Measurements from ENCODE around the gene CYP2C8. TPM values are rescaled to one million over a fixed set of nuclear protein-coding genes. Genes with fewer than 3 reads are reported as not detected.
"Not testable (repeated sequence)": the region's sequence is repeated elsewhere in the genome, so short reads cannot be mapped to it uniquely, and the experiment has no call there.

CYP2C8 gene
- total RNA-seq, 1 experiment from 2014 or later: 0.75 TPM

GRCh38 chr10:95097805-95098204 is 28.5 kb upstream of the CYP2C8 start:
- Mint-ChIP-seq H3K4me3 (ENCODE audit: unreplicated experiment) (no peak overlapping the region), H3K27me3 (ENCODE audit: insufficient read depth, unreplicated experiment) (no peaks in the 10 kb centered on the region), H3K9me3 (ENCODE audit: unreplicated experiment) (peaks cover 9% of the 10 kb centered on the region), H3K36me3 (ENCODE audit: insufficient read depth, unreplicated experiment) (no peaks in the 10 kb centered on the region), H3K4me1 (ENCODE audit: low read depth, unreplicated experiment) (peaks cover 7% of the 10 kb centered on the region), H3K27ac (ENCODE audit: unreplicated experiment) (no peak overlapping the region)
- no peaks in the 10 kb centered on the region for H3K9me3 ChIP-seq
- no peaks in the 10 kb centered on the region for H3K36me3 ChIP-seq (ENCODE audit: control insufficient read depth, insufficient read depth, low read length)
- CTCF ChIA-PET: no interaction called here
- no peak for DNase-seq
- peaks cover 9% of the 10 kb centered on the region for H3K4me1 ChIP-seq
- intact Hi-C loops (cut with micrococcal nuclease; ENCODE audit: unreplicated experiment): no loop called here
- POLR2A ChIA-PET: no interaction called here
- no TSS peak for BruUV-seq (replicated peaks)
- H3K27me3 ChIP-seq (replicated peaks; ENCODE audit: control insufficient read depth, insufficient read depth, low read length): no peaks in the 10 kb centered on the region
- no peak overlapping the region for H3K4me3 ChIP-seq (ENCODE audit: low read depth, low read length)
- no peak for TF ChIP-seq CTCF (IDR thresholded peaks at IDR 0.05; ENCODE audit: insufficient read depth in 1 of 2, low read depth in 1 of 2, low read length in 1 of 2, severe bottlenecking in 1 of 2, unreplicated experiment in 1 of 2)

- H3K4me3 ChIP-seq (ENCODE audit: low read depth, low read length): no peak overlapping the region
- H3K36me3 ChIP-seq (ENCODE audit: control insufficient read depth, insufficient read depth, low read length): no peaks in the 10 kb centered on the region
- Mint-ChIP-seq H3K4me1 (ENCODE audit: low read depth, unreplicated experiment) (peaks cover 7% of the 10 kb centered on the region), H3K27ac (ENCODE audit: unreplicated experiment) (no peak overlapping the region), H3K27me3 (ENCODE audit: insufficient read depth, unreplicated experiment) (no peaks in the 10 kb centered on the region), H3K4me3 (ENCODE audit: unreplicated experiment) (no peak overlapping the region), H3K36me3 (ENCODE audit: insufficient read depth, unreplicated experiment) (no peaks in the 10 kb centered on the region), H3K9me3 (ENCODE audit: unreplicated experiment) (peaks cover 9% of the 10 kb centered on the region)
- intact Hi-C loops (cut with micrococcal nuclease; ENCODE audit: unreplicated experiment): no loop called here
- CTCF ChIA-PET: no interaction called here
- POLR2A ChIA-PET: no interaction called here
- no peaks in the 10 kb centered on the region for H3K9me3 ChIP-seq
- no peak for DNase-seq
- no peak for TF ChIP-seq CTCF (IDR thresholded peaks at IDR 0.05; ENCODE audit: insufficient read depth in 1 of 2, low read depth in 1 of 2, low read length in 1 of 2, severe bottlenecking in 1 of 2, unreplicated experiment in 1 of 2)
- peaks cover 9% of the 10 kb centered on the region for H3K4me1 ChIP-seq
- H3K27me3 ChIP-seq (replicated peaks; ENCODE audit: control insufficient read depth, insufficient read depth, low read length): no peaks in the 10 kb centered on the region
- BruUV-seq (replicated peaks): no TSS peak
These were observed 26.8 kb upstream of the CYP2C8 start for GRCh38 chr10:95096143-95096542.

DNA sequence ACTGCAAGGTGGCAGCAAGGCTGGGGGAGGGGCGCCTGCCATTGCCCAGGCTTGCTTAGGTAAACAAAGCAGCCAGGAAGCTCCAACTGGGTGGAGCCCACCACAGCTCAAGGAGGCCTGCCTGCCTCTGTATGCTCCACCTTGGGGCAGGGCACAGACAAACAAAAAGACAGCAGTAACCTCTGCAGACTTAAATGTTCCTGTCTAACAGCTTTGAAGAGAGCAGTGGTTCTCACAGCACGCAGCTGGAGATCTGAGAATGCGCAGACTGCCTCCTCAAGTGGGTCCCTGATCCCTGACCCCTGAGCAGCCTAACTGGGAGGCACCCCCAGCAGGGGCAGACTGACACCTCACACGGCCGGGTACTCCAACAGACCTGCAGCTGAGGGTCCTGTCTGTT is 10.3 kb upstream of the CYP2C8 start:
- BruUV-seq (replicated peaks); POLR2A ChIA-PET: not testable (repeated sequence)

GRCh38 chr10:95077556-95077955 is 8.3 kb upstream of the CYP2C8 start:
- H3K9me3 Mint-ChIP-seq (ENCODE audit: unreplicated experiment): peaks cover 21% of the 10 kb centered on the region
- H3K36me3 Mint-ChIP-seq (ENCODE audit: insufficient read depth, unreplicated experiment): no peaks in the 10 kb centered on the region
- Histone ChIP-seq H3K27me3 (replicated peaks; ENCODE audit: control insufficient read depth, insufficient read depth, low read length) (no peaks in the 10 kb centered on the region), H3K9me3 (0 out of 2 replicates have a peak, but pooled peaks cover 4% of the 10 kb centered on the region), H3K4me1 (no peaks in the 10 kb centered on the region), H3K4me3 (ENCODE audit: low read depth, low read length) (no peak overlapping the region), H3K36me3 (ENCODE audit: control insufficient read depth, insufficient read depth, low read length) (no peaks in the 10 kb centered on the region)
- no peak for DNase-seq
- H3K27ac Mint-ChIP-seq (ENCODE audit: unreplicated experiment): no peak overlapping the region
- H3K4me1 Mint-ChIP-seq (ENCODE audit: low read depth, unreplicated experiment): no peaks in the 10 kb centered on the region
- no peaks in the 10 kb centered on the region for H3K27me3 Mint-ChIP-seq (ENCODE audit: insufficient read depth, unreplicated experiment)
- no peak overlapping the region for H3K4me3 Mint-ChIP-seq (ENCODE audit: unreplicated experiment)
- intact Hi-C loops (cut with micrococcal nuclease; ENCODE audit: unreplicated experiment): no loop called here
- ChIA-PET CTCF (no interaction called here), POLR2A (no interaction called here)
- no TSS peak for BruUV-seq (replicated peaks)
- no peak for TF ChIP-seq CTCF (IDR thresholded peaks at IDR 0.05; ENCODE audit: insufficient read depth in 1 of 2, low read depth in 1 of 2, low read length in 1 of 2, severe bottlenecking in 1 of 2, unreplicated experiment in 1 of 2)

More for the DNA sequence above, 10.3 kb upstream of the CYP2C8 start:
- CTCF ChIA-PET; intact Hi-C loops (cut with micrococcal nuclease; ENCODE audit: unreplicated experiment); DNase-seq; H3K9me3 ChIP-seq; H3K4me1 Mint-ChIP-seq (ENCODE audit: low read depth, unreplicated experiment); H3K27ac Mint-ChIP-seq (ENCODE audit: unreplicated experiment); H3K27me3 ChIP-seq (replicated peaks; ENCODE audit: control insufficient read depth, insufficient read depth, low read length); H3K36me3 ChIP-seq (ENCODE audit: control insufficient read depth, insufficient read depth, low read length); H3K4me1 ChIP-seq; H3K4me3 ChIP-seq (ENCODE audit: low read depth, low read length); H3K4me3 Mint-ChIP-seq (ENCODE audit: unreplicated experiment); H3K36me3 Mint-ChIP-seq (ENCODE audit: insufficient read depth, unreplicated experiment); H3K27me3 Mint-ChIP-seq (ENCODE audit: insufficient read depth, unreplicated experiment): not testable (repeated sequence)
- peaks cover 21% of the 10 kb centered on the region for H3K9me3 Mint-ChIP-seq (ENCODE audit: unreplicated experiment)

Data from Caco-2 (cell line).